Ishikawa (cell line): ENCODE measurements around the gene CEND1.

ENCODE experiments used
- CEBPB ChIP-seq: IDR thresholded peaks from 2 replicates; pipeline ENCODE4 v1.6.1; 2012
- EP300 ChIP-seq: IDR thresholded peaks from 2 replicates; pipeline ENCODE4 v1.6.1; 2012; ENCODE audit warnings: borderline replicate concordance
- MAX ChIP-seq: IDR thresholded peaks from 2 replicates; pipeline ENCODE4 v1.6.1; 2012
- NFIC ChIP-seq: IDR thresholded peaks from 2 replicates; pipeline ENCODE4 v1.6.1; 2012
- REST ChIP-seq: IDR thresholded peaks from 2 replicates; pipeline ENCODE4 v1.6.1; 2012; ENCODE audit warnings: low read depth, mild to moderate bottlenecking
- TAF1 ChIP-seq: IDR thresholded peaks from 2 replicates; pipeline ENCODE4 v1.6.1; 2012; ENCODE audit warnings: low read depth, mild to moderate bottlenecking
- YY1 ChIP-seq: IDR thresholded peaks from 2 replicates; pipeline ENCODE4 v1.6.1; 2012; ENCODE audit warnings: low read depth

- no peak for TF ChIP-seq TAF1
- no peak for TF ChIP-seq YY1
- TF ChIP-seq EP300 = no peak
- TF ChIP-seq REST = no peak
- TF ChIP-seq MAX = no peak
- TF ChIP-seq NFIC = no peak
- TF ChIP-seq CEBPB = no peak
Observed at GRCh38 chr11:826836-827145, 36.9 kb upstream of the CEND1 start.
